OCI-M1 (cell line): ENCODE results near the gene ARHGEF2.
"Not testable (repeated sequence)": the region's sequence is repeated elsewhere in the genome, so short reads cannot be mapped to it uniquely, and the experiment has no call there.

Experiments
- DNase-seq: peaks from one replicate; lab custom pipeline; 2025; lab: John Stamatoyannopoulos, UW

Gene ARHGEF2

GRCh38 chr1:155942578-155943141, 35.7 kb downstream of the ARHGEF2 start:
- DNase-seq: no peak

- DNase-seq: no peak
Observed at GRCh38 chr1:155941845-155942531, 36.4 kb downstream of the ARHGEF2 start.

- no peak for DNase-seq
Observed at GRCh38 chr1:155940993-155941844, 37.1 kb downstream of the ARHGEF2 start, which contains the start of gene RXFP4. RXFP4 (plus strand) TSS chr1:155941638; CDS start chr1:155941710, 72 bp downstream.

GRCh38 chr1:155940482-155940992, 37.8 kb downstream of the ARHGEF2 start:
- DNase-seq: peak; percentile 66

- DNase-seq: peak; percentile 91
Observed at GRCh38 chr1:155938220-155938627, 40.1 kb downstream of the ARHGEF2 start.

- DNase-seq: peak; percentile 66
Observed at GRCh38 chr1:155934936-155935590, 43.3 kb downstream of the ARHGEF2 start.

- DNase-seq: peak; percentile 99
Observed at GRCh38 chr1:155934097-155934935, 44.0 kb downstream of the ARHGEF2 start, which contains the start of gene KHDC4. KHDC4 (minus strand) TSS chr1:155934413; CDS start chr1:155934373, 40 bp downstream.

- no peak for DNase-seq
Observed at GRCh38 chr1:155933591-155934096, 44.7 kb downstream of the ARHGEF2 start.

- DNase-seq: no peak
Observed at GRCh38 chr1:155932487-155932886, 45.9 kb downstream of the ARHGEF2 start.

- no peak for DNase-seq
Observed at GRCh38 chr1:155932081-155932480, 46.3 kb downstream of the ARHGEF2 start.

GRCh38 chr1:155931332-155932038, 46.9 kb downstream of the ARHGEF2 start:
- no peak for DNase-seq

- not testable (repeated sequence) for DNase-seq
Observed at GRCh38 chr1:155930725-155931124, 47.6 kb downstream of the ARHGEF2 start.

- DNase-seq: no peak
Observed at GRCh38 chr1:155929057-155929456, 49.3 kb downstream of the ARHGEF2 start.

- no peak for DNase-seq
Observed at GRCh38 chr1:155925506-155925905, 52.8 kb downstream of the ARHGEF2 start.

- no peak for DNase-seq
Observed at GRCh38 chr1:155920717-155921116, 57.6 kb downstream of the ARHGEF2 start.

- DNase-seq: no peak
Observed at GRCh38 chr1:155919801-155920200, 58.5 kb downstream of the ARHGEF2 start.

GRCh38 chr1:155918660-155919059, 59.7 kb downstream of the ARHGEF2 start:
- DNase-seq: no peak

- DNase-seq: no peak
Observed at GRCh38 chr1:155913969-155914757, 64.2 kb downstream of the ARHGEF2 start.

GRCh38 chr1:155912056-155912536, 66.3 kb downstream of the ARHGEF2 start:
- no peak for DNase-seq
